Fibroblast of lung (primary cell): ENCODE results near the gene SLIT3.

Experiments used
- CTCF ChIP-seq, 2 donors: IDR thresholded peaks in 1 of 2; conservative IDR thresholded peaks in 1 of 2; 1 replicate in 1 of 2; 2 replicates in 1 of 2; pipeline ENCODE4 v1.5.1; 2011 to 2012; ENCODE audit warnings: low read length in 2 of 2, control low read depth in 1 of 2, inconsistent platforms in 1 of 2, low read depth in 1 of 2, mild to moderate bottlenecking in 1 of 2
- EZH2 ChIP-seq: IDR thresholded peaks from 2 replicates; pipeline ENCODE4 v1.5.1; 2012; ENCODE audit warnings: low read length, control low read depth, mild to moderate bottlenecking; ENCODE audit errors: missing control alignments

DNA sequence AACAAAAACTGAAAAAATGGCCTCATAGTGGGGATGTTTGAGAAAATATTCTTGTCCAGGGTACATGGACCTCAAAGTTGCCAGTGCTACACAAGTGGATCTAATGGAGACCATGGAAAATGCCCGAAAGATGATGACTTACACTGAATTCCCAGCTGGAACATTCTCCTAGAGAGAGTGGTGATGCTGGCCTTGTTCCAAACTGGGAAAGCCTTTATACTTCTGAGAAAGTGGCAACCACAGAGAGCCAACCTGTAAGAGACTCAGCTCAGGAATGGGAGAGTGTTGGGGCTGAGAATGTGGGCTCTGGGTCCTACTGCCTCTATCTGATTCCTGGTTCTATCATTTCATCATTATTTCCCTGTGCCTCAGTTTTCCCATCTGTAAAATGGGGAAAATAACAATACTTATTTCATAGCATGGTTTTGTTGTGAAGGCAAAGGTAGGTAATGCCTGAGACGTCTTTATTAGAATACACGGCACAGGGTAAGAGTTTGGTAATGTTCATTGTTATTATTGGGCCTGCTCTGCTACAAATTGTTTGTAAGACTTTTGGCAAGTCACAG lies 492.8 kb downstream of the SLIT3 start:
- TF ChIP-seq CTCF (conservative IDR thresholded peaks at IDR 0.05 in 1 of 2, IDR thresholded peaks at IDR 0.05 in 1 of 2; ENCODE audit: low read depth in 1 of 2, low read length in 2 of 2) (no peak), EZH2 (no peak)
